ENCODE data around the gene EIF2AK2.
A peak's percentile ranks its signal among the peaks of the same experiment; 100 is the strongest.
"Not testable (repeated sequence)": the region's sequence is repeated elsewhere in the genome, so short reads cannot be mapped to it uniquely, and the experiment has no call there.

Gene EIF2AK2
- total RNA-seq = 76.9 to 101 reads per million in 2 donors

GRCh38 chr2:37156857-37157714 is at the start of gene EIF2AK2:
Gene EIF2AK2 (minus strand): TSS chr2:37156980. CDS start chr2:37147806, 9,174 bp downstream.
- peak; percentile 82 for DNase-seq

DNA sequence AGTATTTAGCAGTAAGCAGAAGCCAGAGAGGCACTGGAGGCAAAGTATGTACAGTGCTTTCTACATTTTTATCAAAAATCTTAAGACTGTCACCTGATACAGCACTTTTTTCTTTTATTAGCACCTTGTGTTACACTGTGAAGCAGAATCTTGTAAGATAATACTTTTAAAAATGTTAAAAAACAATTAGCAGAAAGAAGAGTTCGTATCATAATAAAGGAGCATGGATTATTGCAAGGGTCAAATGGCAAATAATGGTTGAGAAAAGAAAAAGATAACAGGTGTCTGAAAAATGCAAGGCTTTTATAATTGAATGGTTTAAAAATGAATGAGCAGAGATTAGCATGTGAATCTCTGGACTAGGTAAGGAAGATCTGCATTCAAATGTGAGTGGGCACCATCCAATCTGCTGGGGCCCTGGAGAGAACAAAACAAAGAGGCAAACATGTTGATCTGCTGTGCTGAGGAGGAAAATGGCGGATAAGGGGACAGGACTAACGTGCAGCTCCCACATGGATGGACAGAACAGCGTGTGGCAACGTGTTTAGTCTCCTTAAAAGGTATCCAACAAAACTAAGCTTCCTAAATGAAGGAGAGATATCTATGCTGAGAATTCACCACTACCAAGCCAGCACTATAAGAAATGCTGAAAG is 49.0 kb upstream of the EIF2AK2 start:
- DNase-seq = no peak

GRCh38 chr2:37205071-37205661 is 48.4 kb upstream of the EIF2AK2 start:
- not testable (repeated sequence) for DNase-seq

DNA sequence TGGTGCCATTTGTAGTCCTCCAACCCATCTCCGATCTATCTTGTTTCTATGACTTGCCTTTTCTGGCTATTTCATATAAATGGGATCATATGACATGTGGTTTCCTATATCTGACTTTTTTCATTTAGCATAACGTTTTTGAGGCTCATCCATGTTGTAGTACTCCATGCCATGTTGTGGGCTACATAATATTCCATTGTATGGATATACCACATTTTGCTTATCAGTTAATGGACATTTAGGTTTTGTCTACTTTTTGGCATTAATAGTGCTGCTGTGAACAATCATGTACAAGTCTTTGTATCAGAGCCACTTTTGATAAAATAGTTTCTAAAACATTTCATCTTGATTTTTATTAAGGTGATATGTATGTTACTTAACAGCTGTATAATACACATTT is 46.9 kb upstream of the EIF2AK2 start:
- no peak for DNase-seq

- no peak for DNase-seq
Measured at GRCh38 chr2:37201766-37202165, 45.0 kb upstream of the EIF2AK2 start.

DNA sequence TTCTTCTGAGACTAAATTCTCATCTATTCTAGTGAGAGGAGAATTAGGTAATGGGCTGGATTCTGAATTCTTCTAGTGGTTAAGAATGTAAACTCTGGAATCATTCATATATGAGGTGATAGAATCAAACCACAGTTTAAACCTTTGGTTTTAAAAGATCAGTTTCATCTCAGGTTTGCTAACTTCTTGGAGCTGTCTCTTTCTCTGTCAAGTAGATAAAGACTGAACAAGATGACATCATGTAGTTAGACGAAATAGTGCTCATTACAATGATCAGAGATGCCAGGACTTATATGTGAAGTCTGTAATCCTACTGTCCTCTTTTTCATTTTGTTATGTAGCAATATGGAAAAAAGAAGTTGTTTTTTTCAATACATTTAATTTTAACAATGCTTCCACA is 44.4 kb upstream of the EIF2AK2 start:
- DNase-seq = no peak

GRCh38 chr2:37198681-37199065 is 41.9 kb upstream of the EIF2AK2 start:
- no peak for DNase-seq

DNA sequence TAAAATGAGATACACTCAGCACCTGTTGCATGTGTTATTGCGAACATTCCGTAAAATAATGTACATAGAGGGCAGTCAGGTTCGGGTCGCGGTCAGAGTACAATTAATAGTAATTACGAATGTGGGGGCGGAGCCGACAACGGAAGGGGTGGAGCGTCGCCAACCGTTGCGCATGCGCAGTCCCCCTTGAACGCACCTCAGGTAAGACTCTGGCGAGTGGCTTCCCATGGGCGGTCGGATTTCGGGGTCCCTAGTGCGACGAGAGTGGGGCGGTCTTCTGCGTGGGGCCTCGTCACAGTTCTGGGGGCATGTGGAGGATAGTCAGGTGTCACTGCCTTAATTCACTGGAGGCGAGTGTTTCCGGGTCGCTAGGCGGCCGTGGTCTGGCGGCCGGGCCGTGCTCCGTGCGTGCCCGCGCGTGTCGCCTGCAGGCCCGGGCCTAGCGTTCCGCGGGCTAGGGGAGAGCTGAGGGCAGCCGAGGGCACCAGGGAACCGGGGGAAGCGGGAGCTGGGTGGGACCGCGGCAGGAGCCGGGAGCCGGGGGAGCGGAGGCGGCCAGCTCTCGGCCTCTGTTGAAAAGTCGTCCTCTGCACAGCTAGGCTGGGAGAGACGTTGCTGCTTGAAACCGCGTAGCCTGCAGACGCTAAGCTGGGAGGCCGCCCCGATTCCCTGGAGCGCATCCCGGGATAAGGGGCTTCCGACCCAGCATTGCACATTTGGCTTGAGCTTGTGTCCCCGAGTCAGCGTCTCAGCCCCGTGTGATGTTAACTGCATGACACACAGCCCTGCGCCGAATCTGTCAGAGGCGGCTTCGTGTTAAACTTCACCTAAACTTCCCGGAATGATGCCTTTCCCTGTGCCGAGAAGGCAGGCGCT is 39.8 kb upstream of the EIF2AK2 start, which contains the start of gene CEBPZOS:
Gene CEBPZOS (plus strand): TSS at position 177 of the 876 bp plus-strand sequence. CDS start 3,209 bp downstream, outside the sequence.
- DNase-seq = peak; percentile 91

- DNase-seq = not testable (repeated sequence)
Measured at GRCh38 chr2:37195862-37196319, 39.1 kb upstream of the EIF2AK2 start.

GRCh38 chr2:37192551-37192950 is 35.8 kb upstream of the EIF2AK2 start:
- no peak for DNase-seq

GRCh38 chr2:37191747-37192146 is 35.0 kb upstream of the EIF2AK2 start:
- DNase-seq = no peak

GRCh38 chr2:37191253-37191652 is 34.5 kb upstream of the EIF2AK2 start:
- DNase-seq = no peak

- no peak for DNase-seq
Measured at GRCh38 chr2:37190290-37190689, 33.5 kb upstream of the EIF2AK2 start.

DNA sequence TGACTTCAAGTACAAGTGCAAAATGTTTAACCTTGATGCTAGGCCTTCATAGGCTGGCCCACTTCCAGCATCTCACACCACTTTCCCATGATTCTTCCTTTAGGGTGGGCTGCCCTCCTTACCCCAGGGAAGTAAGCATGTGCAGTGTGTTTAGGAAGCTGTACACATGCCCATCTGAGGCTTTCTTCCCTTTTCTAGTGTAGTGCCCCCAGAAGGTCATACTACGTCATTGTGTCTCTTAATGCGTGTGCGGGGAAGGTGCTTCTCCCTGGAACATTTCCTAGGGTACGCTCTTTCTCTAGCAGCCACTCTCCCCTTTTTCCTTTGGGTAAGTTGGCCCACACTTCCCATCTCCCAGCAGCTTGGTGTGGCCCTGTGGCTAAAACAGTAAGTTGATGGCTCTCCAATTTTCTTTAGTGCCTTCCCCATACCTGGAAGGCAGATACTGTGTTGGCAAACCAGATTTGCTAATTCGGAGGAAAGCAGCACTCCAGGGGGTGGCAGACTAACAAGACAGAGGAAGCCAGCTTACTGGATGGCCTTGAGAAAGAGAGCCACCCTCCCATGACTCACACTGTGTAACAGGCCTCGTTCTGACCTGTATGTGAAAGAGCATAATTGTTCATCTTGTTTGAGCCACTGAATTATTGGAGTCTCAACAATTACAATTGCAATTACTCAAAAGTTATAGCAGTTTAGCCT is 32.8 kb upstream of the EIF2AK2 start:
- DNase-seq = no peak

GRCh38 chr2:37188570-37188969 is 31.8 kb upstream of the EIF2AK2 start, which contains the start of gene SULT6B1:
Gene SULT6B1 (minus strand): TSS chr2:37188670. CDS start chr2:37188640, 30 bp downstream.
- no peak for DNase-seq

GRCh38 chr2:37181726-37182684 is 25.2 kb upstream of the EIF2AK2 start:
- no peak for DNase-seq

GRCh38 chr2:37180640-37181039 is 23.9 kb upstream of the EIF2AK2 start:
- DNase-seq = no peak

DNA sequence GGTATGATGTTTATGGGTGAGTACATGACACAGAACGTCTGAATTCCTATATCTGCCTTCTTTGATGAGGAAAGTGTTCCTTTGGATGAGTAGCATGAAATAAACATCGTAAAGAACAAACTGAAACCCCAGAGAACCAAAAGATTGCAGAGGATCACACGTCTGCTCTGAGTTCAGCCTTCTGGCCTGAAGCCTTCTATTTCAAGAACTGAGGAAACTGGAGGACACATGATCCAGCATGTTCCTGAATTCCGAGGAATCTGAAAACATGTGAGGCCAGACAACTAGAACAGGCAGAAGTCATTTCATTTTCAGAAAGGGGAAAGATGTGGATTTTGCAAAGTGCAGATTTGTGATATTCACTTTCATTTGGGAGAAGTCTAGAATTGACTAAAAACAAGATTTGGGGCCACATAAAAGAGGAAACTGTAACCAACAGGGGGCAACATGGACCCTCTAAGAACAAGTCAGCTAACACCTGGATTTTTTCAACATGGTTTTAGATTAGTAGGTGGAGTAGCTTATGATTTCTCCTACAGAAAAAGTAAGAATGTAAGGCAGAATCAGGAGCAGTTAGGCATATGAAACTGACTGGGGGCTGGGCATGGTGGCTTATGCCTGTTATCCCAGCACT is 23.3 kb upstream of the EIF2AK2 start:
- DNase-seq = no peak

DNA sequence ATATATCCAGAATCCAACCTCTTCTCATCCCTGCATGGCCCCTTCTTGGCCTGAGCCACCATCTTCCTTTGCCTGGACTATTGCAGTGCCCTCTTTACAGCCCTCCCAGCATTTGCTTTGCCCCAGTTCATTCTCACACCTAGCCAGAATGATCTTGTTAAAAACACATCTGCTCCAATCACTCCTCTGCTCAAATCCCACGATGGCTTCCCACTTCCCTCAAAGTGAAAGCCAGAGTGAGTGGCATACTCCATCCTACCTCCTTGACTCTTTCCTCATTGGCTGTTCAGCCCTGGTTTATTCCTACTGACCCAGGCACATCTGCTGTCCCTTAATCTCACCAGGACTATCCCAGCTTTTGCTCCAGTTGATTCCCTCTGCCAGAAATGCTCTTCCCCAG is 17.0 kb upstream of the EIF2AK2 start:
- DNase-seq = no peak

DNA sequence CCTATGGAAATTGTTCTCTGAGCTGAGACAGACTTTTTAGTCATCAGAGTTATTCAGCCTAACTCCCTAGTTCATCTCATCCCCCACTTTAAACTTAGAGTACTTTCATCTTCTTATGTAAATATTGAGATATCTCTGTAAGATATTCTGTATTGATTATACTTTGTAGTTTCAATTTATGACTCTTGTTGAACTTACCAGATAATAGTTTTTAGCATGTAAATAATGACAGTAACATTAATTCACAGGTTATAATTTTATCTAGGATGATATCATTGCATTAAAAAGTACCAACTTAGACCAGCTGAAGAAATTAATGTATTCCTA is 14.8 kb upstream of the EIF2AK2 start:
- DNase-seq = no peak

All from T-helper 9 cell (primary cell).